ENCODE data around the gene OR13C8. TPM values are rescaled to one million over a fixed set of nuclear protein-coding genes. Genes with fewer than 3 reads are reported as not detected.
"Not testable (repeated sequence)": the region's sequence is repeated elsewhere in the genome, so short reads cannot be mapped to it uniquely, and the experiment has no call there.

The OR13C8 gene, protein sequence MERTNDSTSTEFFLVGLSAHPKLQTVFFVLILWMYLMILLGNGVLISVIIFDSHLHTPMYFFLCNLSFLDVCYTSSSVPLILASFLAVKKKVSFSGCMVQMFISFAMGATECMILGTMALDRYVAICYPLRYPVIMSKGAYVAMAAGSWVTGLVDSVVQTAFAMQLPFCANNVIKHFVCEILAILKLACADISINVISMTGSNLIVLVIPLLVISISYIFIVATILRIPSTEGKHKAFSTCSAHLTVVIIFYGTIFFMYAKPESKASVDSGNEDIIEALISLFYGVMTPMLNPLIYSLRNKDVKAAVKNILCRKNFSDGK
- not detected for total RNA-seq

DNA sequence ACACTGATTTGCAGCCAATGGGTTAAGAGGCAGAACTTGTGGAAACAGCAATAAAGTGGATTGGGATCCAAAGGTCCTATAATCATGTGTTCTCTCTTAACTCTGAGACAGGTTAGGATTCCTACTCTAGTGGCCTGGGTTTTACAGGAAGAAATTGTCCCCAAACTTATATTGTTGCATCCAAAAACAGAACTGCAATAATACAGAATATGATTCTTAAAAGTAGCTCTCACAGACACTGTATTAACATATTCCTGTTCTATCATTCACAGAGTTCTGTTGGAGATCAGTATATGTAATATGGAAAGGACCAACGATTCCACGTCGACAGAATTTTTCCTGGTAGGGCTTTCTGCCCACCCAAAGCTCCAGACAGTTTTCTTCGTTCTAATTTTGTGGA, at the start of gene OR13C8:
OR13C8 (plus strand) TSS at position 301 of the 400 bp plus-strand sequence; CDS start at position 301, 0 bp downstream.
- WGBS, 2 donors: 86 to 91% methylated on average over 4 of the region's 4 CpGs
- intact Hi-C loops (cut with DNase I): no loop called here
- peaks cover 0 to 8% (median 0%) of the 10 kb centered on the region in 3 donors for H3K9me3 ChIP-seq
- no peaks in the 10 kb centered on the region for H3K4me1 ChIP-seq
- no peak for TF ChIP-seq POLR2A (IDR thresholded peaks at IDR 0.05)
- TF ChIP-seq, protein P1, sequence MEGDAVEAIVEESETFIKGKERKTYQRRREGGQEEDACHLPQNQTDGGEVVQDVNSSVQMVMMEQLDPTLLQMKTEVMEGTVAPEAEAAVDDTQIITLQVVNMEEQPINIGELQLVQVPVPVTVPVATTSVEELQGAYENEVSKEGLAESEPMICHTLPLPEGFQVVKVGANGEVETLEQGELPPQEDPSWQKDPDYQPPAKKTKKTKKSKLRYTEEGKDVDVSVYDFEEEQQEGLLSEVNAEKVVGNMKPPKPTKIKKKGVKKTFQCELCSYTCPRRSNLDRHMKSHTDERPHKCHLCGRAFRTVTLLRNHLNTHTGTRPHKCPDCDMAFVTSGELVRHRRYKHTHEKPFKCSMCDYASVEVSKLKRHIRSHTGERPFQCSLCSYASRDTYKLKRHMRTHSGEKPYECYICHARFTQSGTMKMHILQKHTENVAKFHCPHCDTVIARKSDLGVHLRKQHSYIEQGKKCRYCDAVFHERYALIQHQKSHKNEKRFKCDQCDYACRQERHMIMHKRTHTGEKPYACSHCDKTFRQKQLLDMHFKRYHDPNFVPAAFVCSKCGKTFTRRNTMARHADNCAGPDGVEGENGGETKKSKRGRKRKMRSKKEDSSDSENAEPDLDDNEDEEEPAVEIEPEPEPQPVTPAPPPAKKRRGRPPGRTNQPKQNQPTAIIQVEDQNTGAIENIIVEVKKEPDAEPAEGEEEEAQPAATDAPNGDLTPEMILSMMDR (IDR thresholded peaks at IDR 0.05): no peak
- no peaks in the 10 kb centered on the region for H3K36me3 ChIP-seq
- H3K27me3 ChIP-seq: no peaks in the 10 kb centered on the region
- DNase-seq: no peak
- no peak within 1 kb of the TSS for H3K4me3 ChIP-seq
- no peak within 1 kb of the TSS for H3K27ac ChIP-seq

DNA sequence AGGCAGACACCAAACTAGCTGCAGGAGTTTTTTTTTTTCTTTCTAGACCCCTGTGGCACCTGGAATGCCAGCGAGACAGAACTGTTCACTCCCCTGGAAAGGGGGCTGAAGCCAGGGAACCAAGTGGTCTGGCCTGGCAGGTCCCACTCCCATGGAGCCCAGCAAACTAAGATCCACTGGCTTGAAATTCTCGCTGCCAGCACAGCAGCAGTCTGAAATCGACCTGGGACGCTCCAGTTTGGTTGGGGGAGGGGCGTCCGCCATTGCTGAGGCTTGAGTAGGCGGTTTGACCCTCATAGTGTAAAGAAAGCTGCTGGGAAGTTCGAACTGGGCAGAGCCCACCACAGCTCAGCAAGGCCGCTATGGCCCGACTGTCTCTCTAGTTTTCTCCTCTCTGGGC, 48.7 kb upstream of the OR13C8 start:
- H3K4me1 ChIP-seq; H3K27ac ChIP-seq; H3K9me3 ChIP-seq; H3K4me3 ChIP-seq; H3K27me3 ChIP-seq; intact Hi-C loops (cut with DNase I); DNase-seq; H3K36me3 ChIP-seq: not testable (repeated sequence)
- 60% methylated on average over 4 of the region's 10 CpGs; no CpG with 5 or more reads in 1 of the 2 donors for WGBS, 2 donors

DNA sequence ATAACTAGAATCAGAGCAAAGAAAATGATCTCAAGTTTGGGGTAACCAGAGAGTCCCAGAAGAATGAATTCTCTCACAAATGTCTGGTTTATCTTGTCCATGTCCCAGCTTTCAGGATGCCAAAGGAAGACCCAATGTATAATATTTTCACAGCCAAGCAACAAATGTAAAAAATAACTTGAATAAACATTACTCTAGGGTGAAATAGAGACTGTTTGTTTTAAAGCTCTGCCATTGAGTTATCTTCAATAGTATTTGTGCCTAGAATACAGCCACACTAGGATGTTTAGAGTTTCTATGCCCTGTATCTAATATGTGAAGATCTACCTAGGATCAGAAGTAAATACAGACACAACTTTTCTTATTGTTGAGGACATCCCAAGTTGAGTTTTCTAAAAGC, 41.9 kb upstream of the OR13C8 start, which contains the start of gene OR13C4:
OR13C4 (minus strand) TSS at position 101 of the 400 bp plus-strand sequence; CDS start at position 101, 0 bp downstream.
- Histone ChIP-seq H3K4me3 (no peak within 1 kb of the TSS), H3K4me1 (no peaks in the 10 kb centered on the region), H3K36me3 (no peaks in the 10 kb centered on the region), H3K27me3 (no peaks in the 10 kb centered on the region), H3K9me3 (no peaks in the 10 kb centered on the region), H3K27ac (no peak within 1 kb of the TSS)
- no peak for DNase-seq
- intact Hi-C loops (cut with DNase I): no loop called here
- TF ChIP-seq, protein P1 (IDR thresholded peaks at IDR 0.05): no peak
- TF ChIP-seq POLR2A (IDR thresholded peaks at IDR 0.05): no peak

DNA sequence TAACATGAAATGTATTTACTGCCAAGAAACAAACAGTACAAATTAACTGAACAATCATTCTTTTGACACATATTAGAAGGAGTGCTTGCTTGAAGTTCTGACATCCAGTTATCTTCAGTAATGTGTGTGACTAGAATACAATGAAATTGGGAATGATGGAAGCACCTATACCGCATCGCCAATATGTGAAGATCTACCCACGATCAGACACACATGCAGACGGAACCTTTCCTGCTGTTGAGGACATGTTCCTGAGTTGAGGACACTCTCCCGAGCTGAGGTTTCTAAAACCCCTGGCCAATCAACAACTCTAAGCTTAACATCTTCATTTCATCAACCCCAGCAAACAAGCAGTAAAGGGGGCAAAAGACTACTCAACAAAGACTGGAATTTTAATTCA, 32.2 kb upstream of the OR13C8 start, which contains the start of gene OR13C3:
OR13C3 (minus strand) TSS at position 101 of the 400 bp plus-strand sequence. CDS start 133 bp downstream, outside the sequence.
- no peak within 1 kb of the TSS for H3K4me3 ChIP-seq
- no peak for DNase-seq
- TF ChIP-seq, protein P1 (IDR thresholded peaks at IDR 0.05): no peak
- no peak for TF ChIP-seq POLR2A (IDR thresholded peaks at IDR 0.05)
- intact Hi-C loops (cut with DNase I): no loop called here
- no peaks in the 10 kb centered on the region for H3K4me1 ChIP-seq
- 90 to 98% methylated on average over 5 of the region's 5 CpGs for WGBS, 2 donors
- no peaks in the 10 kb centered on the region for H3K36me3 ChIP-seq
- no peaks in the 10 kb centered on the region for H3K27me3 ChIP-seq
- no peaks in the 10 kb centered on the region for H3K9me3 ChIP-seq
- H3K27ac ChIP-seq: no peak within 1 kb of the TSS

DNA sequence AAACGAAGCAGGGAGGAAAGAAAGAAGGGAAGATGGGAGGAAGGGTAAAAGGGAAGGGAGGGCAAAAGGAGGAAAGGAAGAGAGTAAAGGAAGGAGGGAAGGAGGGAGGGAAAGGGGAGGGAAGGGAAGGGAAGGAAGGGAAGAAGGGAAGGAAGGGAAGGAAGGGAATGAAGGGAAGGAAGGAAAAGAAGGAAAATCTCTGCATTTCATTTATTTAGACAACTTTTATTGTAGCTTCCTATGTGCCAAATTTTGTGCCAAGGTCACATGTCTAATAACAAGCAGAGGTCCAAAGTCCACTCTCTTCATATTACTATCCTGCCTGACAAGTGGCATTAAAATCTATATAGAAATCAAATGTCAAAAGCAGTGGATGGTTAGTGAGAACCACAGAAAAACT, 29.7 kb upstream of the OR13C8 start:
- WGBS, 2 donors: 14 to 45% methylated on average over 1 of the region's 1 CpG
- TF ChIP-seq, protein P1 (IDR thresholded peaks at IDR 0.05): no peak
- TF ChIP-seq POLR2A (IDR thresholded peaks at IDR 0.05): no peak
- no peak for DNase-seq
- H3K4me3 ChIP-seq: no peak overlapping the region
- H3K9me3 ChIP-seq: no peaks in the 10 kb centered on the region
- H3K27ac ChIP-seq: no peak overlapping the region
- no peaks in the 10 kb centered on the region for H3K36me3 ChIP-seq
- H3K27me3 ChIP-seq: no peaks in the 10 kb centered on the region
- intact Hi-C loops (cut with DNase I): no loop called here
- H3K4me1 ChIP-seq: no peaks in the 10 kb centered on the region
